Activated CD8-positive, alpha-beta memory T cell treated with anti-CD3 and anti-CD28 coated beads, Interleukin-2, amount 50 U/mL, for 4 hours (primary cell): ENCODE results near the gene AGAP1.

ENCODE experiments used
- DNase-seq: peaks from one replicate; pipeline ENCODE4 v3.0.0-alpha.2; 2020

The AGAP1 gene

GRCh38 chr2:235723371-235723770, 229.5 kb downstream of the AGAP1 start:
- DNase-seq: no peak

- DNase-seq: no peak
Measured at GRCh38 chr2:235723811-235724465, 230.1 kb downstream of the AGAP1 start.

GRCh38 chr2:235725016-235725489, 231.2 kb downstream of the AGAP1 start:
- no peak for DNase-seq

GRCh38 chr2:235725841-235726240, 232.0 kb downstream of the AGAP1 start:
- DNase-seq: no peak

- DNase-seq: no peak
Measured at GRCh38 chr2:235726554-235726953, 232.7 kb downstream of the AGAP1 start.

GRCh38 chr2:235727174-235727573, 233.3 kb downstream of the AGAP1 start:
- no peak for DNase-seq

GRCh38 chr2:235727891-235728799, 234.3 kb downstream of the AGAP1 start:
- DNase-seq: no peak

GRCh38 chr2:235728800-235729556, 235.1 kb downstream of the AGAP1 start:
- no peak for DNase-seq

- DNase-seq: no peak
Measured at GRCh38 chr2:235729557-235729947, 235.7 kb downstream of the AGAP1 start.

GRCh38 chr2:235730115-235730514, 236.3 kb downstream of the AGAP1 start:
- DNase-seq: no peak

GRCh38 chr2:235733761-235734160, 239.9 kb downstream of the AGAP1 start:
- no peak for DNase-seq

- no peak for DNase-seq
Measured at GRCh38 chr2:235734168-235734567, 240.3 kb downstream of the AGAP1 start.

- no peak for DNase-seq
Measured at GRCh38 chr2:235734688-235735231, 240.9 kb downstream of the AGAP1 start.

GRCh38 chr2:235737396-235737795, 243.6 kb downstream of the AGAP1 start:
- no peak for DNase-seq

GRCh38 chr2:235737840-235738239, 244.0 kb downstream of the AGAP1 start:
- no peak for DNase-seq

GRCh38 chr2:235739704-235740415, 246.0 kb downstream of the AGAP1 start:
- no peak for DNase-seq

GRCh38 chr2:235740821-235741220, 247.0 kb downstream of the AGAP1 start:
- DNase-seq: no peak

GRCh38 chr2:235744161-235744560, 250.3 kb downstream of the AGAP1 start:
- no peak for DNase-seq

GRCh38 chr2:235745597-235745996, 251.8 kb downstream of the AGAP1 start:
- DNase-seq: no peak

GRCh38 chr2:235746257-235746934, 252.6 kb downstream of the AGAP1 start:
- DNase-seq: no peak

GRCh38 chr2:235747001-235747785, 253.3 kb downstream of the AGAP1 start:
- DNase-seq: no peak
